ENCODE data around the gene OR10G6.
"Not testable (repeated sequence)": the region's sequence is repeated elsewhere in the genome, so short reads cannot be mapped to it uniquely, and the experiment has no call there.

Gene OR10G6, protein sequence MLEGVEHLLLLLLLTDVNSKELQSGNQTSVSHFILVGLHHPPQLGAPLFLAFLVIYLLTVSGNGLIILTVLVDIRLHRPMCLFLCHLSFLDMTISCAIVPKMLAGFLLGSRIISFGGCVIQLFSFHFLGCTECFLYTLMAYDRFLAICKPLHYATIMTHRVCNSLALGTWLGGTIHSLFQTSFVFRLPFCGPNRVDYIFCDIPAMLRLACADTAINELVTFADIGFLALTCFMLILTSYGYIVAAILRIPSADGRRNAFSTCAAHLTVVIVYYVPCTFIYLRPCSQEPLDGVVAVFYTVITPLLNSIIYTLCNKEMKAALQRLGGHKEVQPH

DNA sequence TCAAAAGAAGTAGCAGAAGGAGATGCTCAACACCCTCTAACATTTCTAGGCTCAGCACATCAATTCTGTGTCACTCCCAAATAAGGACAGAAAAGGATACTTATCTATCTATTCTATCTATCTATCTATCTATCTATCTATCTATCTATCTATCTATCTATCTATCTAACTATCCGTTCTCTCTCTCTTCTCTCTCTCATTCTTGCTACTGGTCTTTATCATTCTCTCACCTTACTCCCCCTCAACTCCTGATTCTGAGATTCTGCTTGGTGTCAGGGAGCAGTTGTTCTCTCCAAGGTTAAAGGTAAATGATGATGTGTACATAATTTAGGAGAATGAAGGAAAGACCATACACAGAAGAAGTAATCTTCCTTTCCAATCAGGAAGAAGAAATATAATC lies at the start of gene OR10G6:
Gene OR10G6, minus strand, starts transcription at position 43 of the 400 bp plus-strand sequence. Its CDS starts 0 bp downstream, at position 43.
- DNase-seq = no peak

DNA sequence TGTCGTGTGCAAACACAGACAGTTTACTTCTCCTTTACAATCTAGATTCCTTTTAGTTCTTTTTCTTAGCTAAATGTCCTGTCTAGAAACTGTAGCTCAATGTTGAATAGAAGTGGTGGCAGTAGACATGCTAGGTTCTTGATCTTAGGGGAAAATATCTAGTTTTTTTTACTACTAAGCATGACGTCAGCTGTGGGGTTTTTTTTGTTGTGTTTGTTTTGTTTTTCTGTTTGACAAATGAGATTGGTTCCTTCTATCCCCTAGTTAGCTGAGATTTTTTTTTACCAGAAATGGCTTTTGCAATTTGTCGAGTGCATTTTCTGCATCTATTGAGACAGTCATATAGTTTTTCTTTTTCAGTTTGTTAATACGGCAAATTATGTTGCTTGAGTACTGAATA lies 48.5 kb upstream of the OR10G6 start:
- DNase-seq = no peak

DNA sequence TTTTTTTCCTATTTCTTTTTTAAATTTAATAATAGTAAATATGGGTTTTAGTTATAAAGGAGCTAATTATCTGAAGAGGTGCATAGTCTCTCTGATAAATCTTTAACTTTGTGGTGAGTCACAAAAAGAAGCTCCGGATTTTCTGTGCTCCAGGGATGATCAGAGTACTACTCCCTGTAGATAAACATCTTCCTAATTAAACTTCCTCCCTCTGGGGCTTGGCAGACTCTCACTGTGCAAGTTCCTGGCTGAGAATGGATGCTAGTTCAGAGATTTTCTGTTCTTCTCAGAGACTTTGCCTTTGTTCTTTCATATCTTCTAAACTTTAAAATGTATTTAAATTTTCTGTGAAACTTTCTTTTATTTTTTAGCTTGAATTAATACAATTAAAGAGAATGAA lies 46.3 kb upstream of the OR10G6 start, which contains the start of gene OR10G7:
Gene OR10G7, minus strand, starts transcription at position 72 of the 400 bp plus-strand sequence. CDS start 2,324 bp downstream, outside the sequence.
- DNase-seq = no peak

DNA sequence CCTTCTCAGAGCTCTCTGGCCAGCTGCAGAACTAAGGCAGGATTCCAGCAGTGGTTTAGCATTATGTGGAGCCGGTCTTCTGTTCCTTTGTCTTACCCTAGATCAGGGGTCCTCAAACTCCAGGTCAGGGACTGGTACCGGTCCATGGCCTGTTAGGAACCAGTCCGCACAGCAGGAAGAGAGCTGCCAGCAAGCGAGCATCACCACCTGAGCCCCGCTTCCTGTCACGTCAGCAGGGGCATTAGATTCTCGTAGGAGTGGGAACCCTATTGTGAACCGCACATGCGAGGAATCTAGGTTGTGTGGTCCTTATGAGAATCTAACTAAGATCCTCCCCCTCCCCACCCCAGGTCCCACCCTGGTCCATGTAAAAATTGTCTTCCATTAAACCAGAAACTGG lies 44.6 kb upstream of the OR10G6 start:
- no peak for DNase-seq

DNA sequence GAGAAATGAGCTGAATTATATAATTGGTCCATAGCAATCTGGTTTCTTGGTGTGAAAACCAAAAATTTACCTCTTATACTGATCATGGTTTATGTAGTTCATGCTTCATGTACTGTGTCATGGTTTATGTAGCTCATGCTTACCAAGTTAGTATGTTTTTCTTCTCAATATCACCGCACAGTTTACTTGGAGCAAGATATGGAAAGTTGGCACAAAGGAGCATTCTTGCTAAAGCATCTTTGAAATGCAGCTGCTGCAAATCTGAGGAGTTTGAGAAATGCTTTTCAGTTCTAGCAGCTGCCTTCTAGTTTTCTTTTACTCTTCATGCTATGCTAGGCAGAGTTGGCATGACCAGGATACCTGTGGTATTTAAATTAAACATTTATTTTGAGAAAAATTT lies 41.7 kb upstream of the OR10G6 start:
- no peak for DNase-seq

DNA sequence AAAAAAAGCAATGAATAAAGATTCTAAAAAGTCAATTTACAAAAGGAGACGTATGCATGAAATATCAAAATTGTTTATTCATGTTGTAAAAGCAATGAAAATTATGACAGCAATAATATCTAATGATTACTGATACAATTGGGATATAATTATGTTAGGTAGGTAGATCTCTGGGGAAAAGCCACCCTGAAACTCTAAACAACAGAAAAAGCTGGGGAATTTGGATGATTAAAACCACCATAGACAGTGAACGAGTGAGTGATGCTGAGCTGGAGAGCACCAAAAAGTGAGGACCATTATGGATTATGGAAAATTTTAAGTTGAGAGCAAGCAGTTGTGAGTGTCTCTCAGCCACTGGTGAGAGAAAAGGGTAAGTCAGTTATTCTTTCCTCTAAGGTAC lies 31.5 kb upstream of the OR10G6 start, which contains the start of gene OR10G8:
Gene OR10G8, plus strand, starts transcription at position 301 of the 400 bp plus-strand sequence. CDS start 2,825 bp downstream, outside the sequence.
- DNase-seq = no peak

DNA sequence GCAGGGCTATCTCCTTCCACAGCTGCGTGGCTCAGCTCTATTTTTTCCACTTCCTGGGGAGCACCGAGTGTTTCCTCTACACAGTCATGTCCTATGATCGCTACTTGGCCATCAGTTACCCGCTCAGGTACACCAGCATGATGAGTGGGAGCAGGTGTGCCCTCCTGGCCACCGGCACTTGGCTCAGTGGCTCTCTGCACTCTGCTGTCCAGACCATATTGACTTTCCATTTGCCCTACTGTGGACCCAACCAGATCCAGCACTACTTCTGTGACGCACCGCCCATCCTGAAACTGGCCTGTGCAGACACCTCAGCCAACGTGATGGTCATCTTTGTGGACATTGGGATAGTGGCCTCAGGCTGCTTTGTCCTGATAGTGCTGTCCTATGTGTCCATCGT lies 20.9 kb upstream of the OR10G6 start:
- not testable (repeated sequence) for DNase-seq

DNA sequence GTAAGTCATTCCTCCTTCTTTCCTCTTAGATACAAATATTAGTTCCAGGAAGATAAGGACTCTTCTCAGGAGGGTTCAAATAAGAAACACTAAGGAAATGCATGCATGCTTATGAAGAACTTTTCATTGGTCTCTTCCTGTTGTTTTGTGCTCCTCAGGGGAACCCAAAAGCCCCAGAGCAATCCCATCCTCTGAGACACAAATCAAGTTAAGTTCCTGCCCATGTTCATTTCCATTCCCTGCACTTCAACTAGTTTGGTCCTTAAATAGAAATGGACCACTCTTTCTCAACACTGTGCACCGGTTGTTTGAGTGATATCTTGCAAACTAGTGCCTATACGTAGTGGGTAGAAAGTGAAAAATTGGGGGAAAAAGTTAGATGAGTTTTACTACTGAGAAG lies 17.7 kb upstream of the OR10G6 start, which contains the start of gene OR10G4:
Gene OR10G4, plus strand, starts transcription at position 301 of the 400 bp plus-strand sequence. CDS start 2,578 bp downstream, outside the sequence.
- no peak for DNase-seq

DNA sequence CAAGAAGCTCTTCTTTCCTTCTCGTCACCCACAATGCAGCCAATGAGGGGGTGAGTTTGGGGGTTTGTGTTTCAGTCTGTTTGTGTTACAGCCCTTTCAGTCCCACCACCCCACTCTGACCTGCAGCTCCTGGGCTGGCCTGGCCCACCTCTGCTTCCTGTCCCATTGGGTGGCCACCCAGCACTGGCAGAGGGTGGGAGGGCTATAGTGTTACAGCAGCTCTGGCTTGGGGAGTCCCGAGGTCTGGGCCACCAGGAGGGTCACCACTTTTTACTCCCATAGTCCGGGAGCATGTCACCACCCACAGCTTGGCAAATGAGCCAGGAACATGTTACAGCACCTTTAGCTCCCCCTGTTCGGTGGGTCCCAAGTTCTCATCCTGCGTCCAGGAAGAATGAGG lies 15.7 kb downstream of the OR10G6 start:
- DNase-seq = no peak

DNA sequence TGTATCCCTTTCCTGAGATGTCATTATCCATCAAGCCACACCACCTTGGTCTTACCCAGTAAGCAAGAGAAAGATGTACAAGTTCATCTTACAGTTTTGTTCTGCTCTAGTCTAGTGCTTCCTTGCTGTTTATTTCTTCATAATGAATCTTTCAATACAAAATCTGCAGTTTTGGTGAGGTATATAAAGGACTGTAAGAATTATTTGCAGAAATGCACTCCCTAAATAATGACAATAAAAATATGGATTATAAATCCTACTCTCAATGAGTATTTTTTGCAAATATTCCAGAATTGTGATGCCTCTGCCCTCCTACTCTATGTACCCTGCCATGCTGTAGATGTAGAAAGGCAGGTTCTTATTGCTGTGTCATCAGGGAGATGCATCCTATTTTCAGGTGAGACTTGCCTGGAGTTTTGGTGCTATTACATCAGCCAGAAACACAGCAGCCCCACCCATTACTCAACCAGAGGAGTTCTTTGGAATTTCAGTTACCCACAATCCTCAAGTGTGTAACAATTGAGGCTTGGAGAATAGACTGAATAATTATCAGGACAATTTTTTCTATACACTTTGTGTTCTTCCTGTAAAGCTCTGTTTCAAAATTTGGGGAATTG lies 17.1 kb downstream of the OR10G6 start, which contains the start of gene OR10S1:
Gene OR10S1, minus strand, starts transcription at position 51 of the 617 bp plus-strand sequence. CDS start 117 bp downstream, outside the sequence.
- no peak for DNase-seq

DNA sequence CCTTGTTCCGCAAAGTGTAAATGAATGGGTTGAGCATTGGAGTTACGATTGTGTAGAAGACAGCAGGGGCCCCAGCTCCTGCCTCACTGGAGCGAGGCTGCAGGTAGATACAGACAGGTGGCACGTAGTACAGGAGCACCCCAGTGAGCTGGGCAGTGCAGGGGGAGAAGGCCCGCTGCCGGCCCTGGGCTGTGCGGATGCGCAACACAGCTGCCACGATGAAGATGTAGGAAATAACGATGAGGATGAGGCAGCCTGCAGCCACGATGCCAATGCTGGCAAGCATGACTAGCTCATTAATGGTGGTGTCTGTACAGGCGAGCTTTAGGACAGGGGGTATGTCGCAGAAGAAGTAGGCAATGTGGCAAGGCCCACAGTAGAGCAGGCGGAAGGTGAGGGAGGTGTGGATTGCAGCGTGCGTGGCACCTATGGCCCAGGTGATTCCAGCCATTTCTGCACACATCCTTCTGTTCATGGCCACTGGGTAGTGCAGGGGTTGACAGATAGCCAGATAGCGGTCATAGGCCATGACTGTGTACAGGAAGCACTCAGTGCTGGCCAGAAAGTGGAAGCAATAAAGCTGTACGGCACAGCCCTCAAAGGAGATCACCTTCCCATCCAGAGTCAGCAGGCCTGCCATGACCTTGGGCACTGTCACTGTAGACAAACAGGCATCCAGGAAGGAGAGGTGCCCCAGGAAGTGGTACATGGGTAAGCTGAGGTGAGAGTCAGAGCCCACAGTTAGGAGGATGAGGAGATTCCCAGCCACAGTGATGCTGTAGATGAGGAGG lies 18.0 kb downstream of the OR10G6 start:
- no peak for DNase-seq

DNA sequence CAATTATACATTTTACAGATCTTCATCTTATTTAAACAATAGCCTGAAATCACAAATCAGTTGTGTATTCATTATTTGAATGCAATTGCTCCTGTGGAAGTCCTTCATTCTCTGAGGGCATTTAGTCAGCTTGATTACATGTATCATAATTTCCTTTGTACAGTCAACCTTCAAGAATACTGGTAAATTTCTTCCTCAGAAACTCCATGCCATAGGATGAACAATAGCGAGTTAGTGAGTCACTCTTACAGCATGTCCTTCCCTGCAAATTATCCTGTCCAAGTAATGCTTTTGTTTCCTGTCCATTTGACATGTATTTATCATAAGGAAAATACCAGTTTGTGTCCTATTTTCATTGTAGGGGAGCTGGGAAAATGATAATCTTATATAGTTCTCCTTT lies 21.1 kb downstream of the OR10G6 start:
- no peak for DNase-seq

DNA sequence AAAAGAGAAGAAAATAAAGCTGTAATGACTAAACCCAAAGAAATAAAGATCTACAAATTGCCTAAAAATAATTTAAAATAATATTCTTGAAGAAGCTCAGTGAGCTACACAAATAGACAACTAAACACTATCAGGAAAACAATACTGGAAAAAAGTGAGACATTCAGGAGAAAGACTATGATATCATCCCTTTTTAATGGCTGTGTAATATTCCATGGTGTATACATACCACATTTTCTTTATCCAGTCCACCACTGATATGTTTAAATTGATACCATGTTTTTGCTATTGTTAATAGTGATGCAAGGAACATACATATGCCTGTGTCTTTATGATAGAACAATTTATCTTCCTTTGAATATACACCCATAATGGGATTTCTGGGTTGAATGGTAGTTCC lies 38.2 kb downstream of the OR10G6 start:
- DNase-seq = no peak

DNA sequence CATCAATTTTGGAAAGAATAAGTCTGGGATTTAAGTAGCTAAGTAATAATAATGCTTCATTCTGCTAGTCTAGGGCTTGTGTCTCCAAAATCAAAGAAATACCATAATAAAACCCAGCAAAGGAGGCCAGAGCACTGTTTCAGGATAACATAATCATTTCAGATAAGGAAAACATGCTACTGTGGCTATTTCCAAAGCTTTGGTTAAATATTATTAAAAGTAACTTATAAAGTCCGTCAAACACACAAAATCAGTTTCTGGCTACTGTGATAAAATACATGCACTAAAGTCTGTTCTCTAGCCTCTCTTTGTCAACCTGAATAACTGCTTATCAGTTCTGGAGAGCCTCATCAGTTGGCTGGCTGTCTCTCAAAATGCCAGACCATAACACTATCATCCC lies 49.8 kb downstream of the OR10G6 start:
- DNase-seq = no peak
